Measurements from ENCODE around the gene SLC9A9. TPM values are rescaled to one million over a fixed set of nuclear protein-coding genes. Genes with fewer than 3 reads are reported as not detected.

Gene SLC9A9
- total and polyA plus RNA-seq, 9 donors: 9.6 to 18.3 (median 11.2) TPM

- no peaks in the 10 kb centered on the region for H3K27me3 ChIP-seq (ENCODE audit: control insufficient read depth, insufficient read depth, low read length)
- no peak overlapping the region for H3K4me3 ChIP-seq (ENCODE audit: low read length)
- no peaks in the 10 kb centered on the region for H3K9me3 ChIP-seq (replicated peaks; ENCODE audit: control insufficient read depth, low read depth, low read length)
- H3K36me3 ChIP-seq (ENCODE audit: control insufficient read depth, insufficient read depth, low read length): no peaks in the 10 kb centered on the region
- H3K4me1 ChIP-seq (ENCODE audit: control insufficient read depth, insufficient read depth, low read length): peaks cover 2% of the 10 kb centered on the region
- no peak for DNase-seq
- 100% methylated on average over 1 of the region's 1 CpG for WGBS (ENCODE audit: insufficient coverage)
- H3K27ac ChIP-seq (ENCODE audit: low read length): no peak overlapping the region
These were observed 204.4 kb downstream of the SLC9A9 start for GRCh38 chr3:143643905-143644304.

- H3K4me3 ChIP-seq (ENCODE audit: low read length): no peak overlapping the region
- H3K36me3 ChIP-seq (ENCODE audit: control insufficient read depth, insufficient read depth, low read length): no peaks in the 10 kb centered on the region
- no CpG with 5 or more reads among the region's 3 CpGs for WGBS (ENCODE audit: insufficient coverage)
- H3K4me1 ChIP-seq (ENCODE audit: control insufficient read depth, insufficient read depth, low read length): peaks cover 2% of the 10 kb centered on the region
- H3K27me3 ChIP-seq (ENCODE audit: control insufficient read depth, insufficient read depth, low read length): no peaks in the 10 kb centered on the region
- H3K27ac ChIP-seq (ENCODE audit: low read length): no peak overlapping the region
- peaks cover 15% of the 10 kb centered on the region for H3K9me3 ChIP-seq (replicated peaks; ENCODE audit: control insufficient read depth, low read depth, low read length)
- no peak for DNase-seq
These were observed 207.5 kb downstream of the SLC9A9 start for GRCh38 chr3:143640774-143641173.

- DNase-seq: no peak
- no peaks in the 10 kb centered on the region for H3K36me3 ChIP-seq (ENCODE audit: control insufficient read depth, insufficient read depth, low read length)
- H3K4me1 ChIP-seq (ENCODE audit: control insufficient read depth, insufficient read depth, low read length): no peaks in the 10 kb centered on the region
- H3K9me3 ChIP-seq (replicated peaks; ENCODE audit: control insufficient read depth, low read depth, low read length): peaks cover 15% of the 10 kb centered on the region
- no peak overlapping the region for H3K4me3 ChIP-seq (ENCODE audit: low read length)
- no peak overlapping the region for H3K27ac ChIP-seq (ENCODE audit: low read length)
- H3K27me3 ChIP-seq (ENCODE audit: control insufficient read depth, insufficient read depth, low read length): no peaks in the 10 kb centered on the region
- no CpG with 5 or more reads among the region's 1 CpG for WGBS (ENCODE audit: insufficient coverage)
These were observed 211.1 kb downstream of the SLC9A9 start for GRCh38 chr3:143637133-143637532.

- 65% methylated on average over 2 of the region's 4 CpGs for WGBS (ENCODE audit: insufficient coverage)
- H3K9me3 ChIP-seq (replicated peaks; ENCODE audit: control insufficient read depth, low read depth, low read length): peaks cover 15% of the 10 kb centered on the region
- H3K36me3 ChIP-seq (ENCODE audit: control insufficient read depth, insufficient read depth, low read length): no peaks in the 10 kb centered on the region
- no peaks in the 10 kb centered on the region for H3K4me1 ChIP-seq (ENCODE audit: control insufficient read depth, insufficient read depth, low read length)
- DNase-seq: peak; percentile 9
- no peak overlapping the region for H3K27ac ChIP-seq (ENCODE audit: low read length)
- H3K27me3 ChIP-seq (ENCODE audit: control insufficient read depth, insufficient read depth, low read length): no peaks in the 10 kb centered on the region
- no peak overlapping the region for H3K4me3 ChIP-seq (ENCODE audit: low read length)
These were observed 213.3 kb downstream of the SLC9A9 start for GRCh38 chr3:143634991-143635390.

- Histone ChIP-seq H3K9me3 (replicated peaks; ENCODE audit: control insufficient read depth, low read depth, low read length) (peaks cover 15% of the 10 kb centered on the region), H3K36me3 (ENCODE audit: control insufficient read depth, insufficient read depth, low read length) (no peaks in the 10 kb centered on the region), H3K27ac (ENCODE audit: low read length) (no peak overlapping the region), H3K4me1 (ENCODE audit: control insufficient read depth, insufficient read depth, low read length) (no peaks in the 10 kb centered on the region), H3K4me3 (ENCODE audit: low read length) (no peak overlapping the region), H3K27me3 (ENCODE audit: control insufficient read depth, insufficient read depth, low read length) (no peaks in the 10 kb centered on the region)
- no peak for DNase-seq
These were observed 213.8 kb downstream of the SLC9A9 start for GRCh38 chr3:143634427-143634826.

- no peaks in the 10 kb centered on the region for H3K36me3 ChIP-seq (ENCODE audit: control insufficient read depth, insufficient read depth, low read length)
- DNase-seq: no peak
- peaks cover 15% of the 10 kb centered on the region for H3K9me3 ChIP-seq (replicated peaks; ENCODE audit: control insufficient read depth, low read depth, low read length)
- no peak overlapping the region for H3K27ac ChIP-seq (ENCODE audit: low read length)
- no peaks in the 10 kb centered on the region for H3K27me3 ChIP-seq (ENCODE audit: control insufficient read depth, insufficient read depth, low read length)
- no peak overlapping the region for H3K4me3 ChIP-seq (ENCODE audit: low read length)
- WGBS (ENCODE audit: insufficient coverage): no CpG with 5 or more reads among the region's 3 CpGs
- no peaks in the 10 kb centered on the region for H3K4me1 ChIP-seq (ENCODE audit: control insufficient read depth, insufficient read depth, low read length)
These were observed 214.5 kb downstream of the SLC9A9 start for GRCh38 chr3:143633816-143634215.

GRCh38 chr3:143629726-143630125 is 218.5 kb downstream of the SLC9A9 start:
- Histone ChIP-seq H3K4me1 (ENCODE audit: control insufficient read depth, insufficient read depth, low read length) (no peaks in the 10 kb centered on the region), H3K4me3 (ENCODE audit: low read length) (no peak overlapping the region), H3K27ac (ENCODE audit: low read length) (no peak overlapping the region), H3K36me3 (ENCODE audit: control insufficient read depth, insufficient read depth, low read length) (no peaks in the 10 kb centered on the region), H3K27me3 (ENCODE audit: control insufficient read depth, insufficient read depth, low read length) (no peaks in the 10 kb centered on the region), H3K9me3 (replicated peaks; ENCODE audit: control insufficient read depth, low read depth, low read length) (no peaks in the 10 kb centered on the region)
- DNase-seq: no peak

- Histone ChIP-seq H3K27ac (ENCODE audit: low read length) (no peak overlapping the region), H3K27me3 (ENCODE audit: control insufficient read depth, insufficient read depth, low read length) (no peaks in the 10 kb centered on the region), H3K9me3 (replicated peaks; ENCODE audit: control insufficient read depth, low read depth, low read length) (no peaks in the 10 kb centered on the region), H3K4me3 (ENCODE audit: low read length) (no peak overlapping the region), H3K36me3 (ENCODE audit: control insufficient read depth, insufficient read depth, low read length) (no peaks in the 10 kb centered on the region), H3K4me1 (ENCODE audit: control insufficient read depth, insufficient read depth, low read length) (no peaks in the 10 kb centered on the region)
- WGBS (ENCODE audit: insufficient coverage): no CpG with 5 or more reads among the region's 3 CpGs
- DNase-seq: no peak
These were observed 219.3 kb downstream of the SLC9A9 start for GRCh38 chr3:143628971-143629370.

- 74% methylated on average over 3 of the region's 5 CpGs for WGBS (ENCODE audit: insufficient coverage)
- H3K27ac ChIP-seq (ENCODE audit: low read length): no peak overlapping the region
- H3K27me3 ChIP-seq (ENCODE audit: control insufficient read depth, insufficient read depth, low read length): no peaks in the 10 kb centered on the region
- H3K36me3 ChIP-seq (ENCODE audit: control insufficient read depth, insufficient read depth, low read length): no peaks in the 10 kb centered on the region
- H3K4me1 ChIP-seq (ENCODE audit: control insufficient read depth, insufficient read depth, low read length): no peaks in the 10 kb centered on the region
- no peak overlapping the region for H3K4me3 ChIP-seq (ENCODE audit: low read length)
- no peak for DNase-seq
- H3K9me3 ChIP-seq (replicated peaks; ENCODE audit: control insufficient read depth, low read depth, low read length): no peaks in the 10 kb centered on the region
These were observed 220.9 kb downstream of the SLC9A9 start for GRCh38 chr3:143627336-143627735.

GRCh38 chr3:143619231-143619630 is 229.0 kb downstream of the SLC9A9 start:
- Histone ChIP-seq H3K9me3 (replicated peaks; ENCODE audit: control insufficient read depth, low read depth, low read length) (peaks cover 2% of the 10 kb centered on the region), H3K27me3 (ENCODE audit: control insufficient read depth, insufficient read depth, low read length) (no peaks in the 10 kb centered on the region), H3K36me3 (ENCODE audit: control insufficient read depth, insufficient read depth, low read length) (no peaks in the 10 kb centered on the region), H3K4me1 (ENCODE audit: control insufficient read depth, insufficient read depth, low read length) (no peaks in the 10 kb centered on the region), H3K27ac (ENCODE audit: low read length) (no peak overlapping the region), H3K4me3 (ENCODE audit: low read length) (no peak overlapping the region)
- DNase-seq: no peak
- no CpG with 5 or more reads among the region's 4 CpGs for WGBS (ENCODE audit: insufficient coverage)

GRCh38 chr3:143617050-143617449 is 231.2 kb downstream of the SLC9A9 start:
- Histone ChIP-seq H3K9me3 (replicated peaks; ENCODE audit: control insufficient read depth, low read depth, low read length) (peaks cover 2% of the 10 kb centered on the region), H3K27ac (ENCODE audit: low read length) (no peak overlapping the region), H3K27me3 (ENCODE audit: control insufficient read depth, insufficient read depth, low read length) (no peaks in the 10 kb centered on the region), H3K4me3 (ENCODE audit: low read length) (no peak overlapping the region), H3K4me1 (ENCODE audit: control insufficient read depth, insufficient read depth, low read length) (no peaks in the 10 kb centered on the region), H3K36me3 (ENCODE audit: control insufficient read depth, insufficient read depth, low read length) (no peaks in the 10 kb centered on the region)
- no peak for DNase-seq
- WGBS (ENCODE audit: insufficient coverage): no CpG with 5 or more reads among the region's 2 CpGs
